HepG2 (cell line): ENCODE results near the gene HSD17B11.

Experiments used
- CTCF ChIP-seq: sonication (generic); formaldehyde crosslinking; IDR thresholded peaks from 2 replicates; pipeline ENCODE4 v1.5.0; 2020; ENCODE audit warnings: mild to moderate bottlenecking, missing genetic modification reagents, moderate library complexity
- FOXC1 ChIP-seq: sonication (generic); formaldehyde crosslinking; IDR thresholded peaks from 2 replicates; pipeline ENCODE4 v1.8.0; 2022; ENCODE audit warnings: mild to moderate bottlenecking, missing genetic modification reagents, borderline replicate concordance
- JUND ChIP-seq: sonication (generic); formaldehyde crosslinking; IDR thresholded peaks from 2 replicates; pipeline ENCODE4 v1.8.0; 2022; ENCODE audit warnings: mild to moderate bottlenecking, missing genetic modification reagents
- RAD51 ChIP-seq: fragments of 450-650 bp; IDR thresholded peaks from 2 replicates; pipeline ENCODE4 v1.6.1; 2016; ENCODE audit warnings: borderline replicate concordance
- ZBTB39 ChIP-seq: sonication (generic); formaldehyde crosslinking; IDR thresholded peaks from 2 replicates; pipeline ENCODE4 v1.5.0; 2020; ENCODE audit warnings: missing genetic modification reagents
- ZNF512 ChIP-seq: sonication (generic); formaldehyde crosslinking; IDR thresholded peaks from 2 replicates; pipeline ENCODE4 v1.4.0; 2020; ENCODE audit warnings: mild to moderate bottlenecking, missing genetic modification reagents

GRCh38 chr4:87410157-87410556 is 19.2 kb upstream of the HSD17B11 start:
- TF ChIP-seq FOXC1 (CRISPR knock-in tag) (no peak), CTCF (CRISPR knock-in tag) (no peak), ZBTB39 (CRISPR knock-in tag) (no peak), ZNF512 (no peak), JUND (CRISPR knock-in tag) (no peak), RAD51 (no peak)
